PC-9 (cell line): ENCODE results near the gene GRAMD2A. TPM values are rescaled to one million over a fixed set of nuclear protein-coding genes. Genes with fewer than 3 reads are reported as not detected.

Experiments
- BruUV-seq: library from RNA; stranded (reverse); fragments of 400-500 nt; replicated peaks from 2 replicates; lab custom pipeline; 2021; lab: Mats Ljungman, UMichigan
- CTCF ChIA-PET: fragments of 300-600 bp; sonication (Branson Sonifier 250); formaldehyde crosslinking; loops from one replicate; lab custom pipeline; 2022; ENCODE audit warnings: antibody characterized with exemption; lab: Charles Lee
- POLR2A ChIA-PET: fragments of 300-600 bp; sonication (Branson Sonifier 250); formaldehyde crosslinking; loops from one replicate; lab custom pipeline; 2022; ENCODE audit warnings: antibody characterized with exemption; ENCODE audit not compliant: unreplicated experiment; lab: Charles Lee
- DNase-seq, 2 experiments: peaks; one replicate each; pipeline versions ENCODE4 v3.0.0 to v3.0.0-alpha.2; 2015 to 2022; ENCODE audit warnings: mixed read lengths in 1 of 2
- H2AFZ ChIP-seq: fragments of 200-600 bp; sonication (generic); 2 replicates; pipeline ENCODE4 v1.8.1; 2017; ENCODE audit warnings: antibody characterized with exemption
- H3F3A ChIP-seq: fragments of 200-600 bp; sonication (generic); 2 replicates; pipeline ENCODE4 v1.8.1; 2017; ENCODE audit warnings: antibody characterized with exemption, mild to moderate bottlenecking, low read depth; ENCODE audit not compliant: insufficient read depth
- H3K27ac ChIP-seq: fragments of 200-600 bp; sonication (generic); 2 replicates; pipeline ENCODE4 v1.6.1; 2016; ENCODE audit warnings: mixed run types
- H3K27me3 ChIP-seq: fragments of 200-600 bp; sonication (generic); 2 replicates; pipeline ENCODE4 v1.6.1; 2016; ENCODE audit warnings: low read depth, mixed run types; ENCODE audit not compliant: insufficient read depth
- H3K36me3 ChIP-seq: fragments of 200-600 bp; sonication (generic); 2 replicates; pipeline ENCODE4 v1.6.1; 2016; ENCODE audit warnings: low read depth, mixed run types
- H3K4me1 ChIP-seq: fragments of 200-600 bp; sonication (generic); replicated peaks from 2 replicates; pipeline ENCODE4 v1.6.1; 2016; ENCODE audit warnings: mixed run types; ENCODE audit not compliant: insufficient read depth
- H3K4me2 ChIP-seq: fragments of 200-600 bp; sonication (generic); 2 replicates; pipeline ENCODE4 v1.6.1; 2017; ENCODE audit warnings: mixed run types
- H3K4me3 ChIP-seq: fragments of 200-600 bp; sonication (generic); 2 replicates; pipeline ENCODE4 v1.6.1; 2016; ENCODE audit warnings: mixed run types
- H3K79me2 ChIP-seq: fragments of 200-600 bp; sonication (generic); 2 replicates; pipeline ENCODE4 v1.6.1; 2017; ENCODE audit warnings: low read depth, mixed run types
- H3K9me2 ChIP-seq: fragments of 200-600 bp; sonication (generic); 2 replicates; pipeline ENCODE4 v1.8.1; 2017; ENCODE audit warnings: mild to moderate bottlenecking; ENCODE audit not compliant: insufficient read depth
- H3K9me3 ChIP-seq: fragments of 200-600 bp; sonication (generic); 2 replicates; pipeline ENCODE4 v1.8.1; 2016; ENCODE audit warnings: low read depth; ENCODE audit not compliant: insufficient read depth
- H4K20me1 ChIP-seq: fragments of 200-600 bp; sonication (generic); 2 replicates; pipeline ENCODE4 v1.8.1; 2017; ENCODE audit not compliant: insufficient read depth
- EZH2 ChIP-seq: fragments of 200-600 bp; sonication (generic); IDR thresholded peaks from 2 replicates; pipeline ENCODE4 v1.8.0; 2017; ENCODE audit warnings: antibody characterized with exemption, low read depth
- intact Hi-C: fragments of 100-400 bp; cut with micrococcal nuclease; formaldehyde crosslinking; loops from one replicate; pipeline ENCODE4 v1.10.0; 2022; ENCODE audit not compliant: unreplicated experiment
- total RNA-seq: library from RNA; stranded (reverse); gene quantifications from 2 replicates; pipeline ENCODE4 v1.2.3, GENCODE V29; 2021
- TF ChIP-seq, protein P1 (sequence below): fragments of 200-600 bp; sonication (generic); conservative IDR thresholded peaks from 2 replicates; pipeline ENCODE4 v1.6.1; 2017; ENCODE audit warnings: mixed run types, antibody characterized with exemption, mild to moderate bottlenecking, moderate library complexity

GRAMD2A gene
- total RNA-seq, 1 experiment from 2014 or later, result 60.2 TPM

DNA sequence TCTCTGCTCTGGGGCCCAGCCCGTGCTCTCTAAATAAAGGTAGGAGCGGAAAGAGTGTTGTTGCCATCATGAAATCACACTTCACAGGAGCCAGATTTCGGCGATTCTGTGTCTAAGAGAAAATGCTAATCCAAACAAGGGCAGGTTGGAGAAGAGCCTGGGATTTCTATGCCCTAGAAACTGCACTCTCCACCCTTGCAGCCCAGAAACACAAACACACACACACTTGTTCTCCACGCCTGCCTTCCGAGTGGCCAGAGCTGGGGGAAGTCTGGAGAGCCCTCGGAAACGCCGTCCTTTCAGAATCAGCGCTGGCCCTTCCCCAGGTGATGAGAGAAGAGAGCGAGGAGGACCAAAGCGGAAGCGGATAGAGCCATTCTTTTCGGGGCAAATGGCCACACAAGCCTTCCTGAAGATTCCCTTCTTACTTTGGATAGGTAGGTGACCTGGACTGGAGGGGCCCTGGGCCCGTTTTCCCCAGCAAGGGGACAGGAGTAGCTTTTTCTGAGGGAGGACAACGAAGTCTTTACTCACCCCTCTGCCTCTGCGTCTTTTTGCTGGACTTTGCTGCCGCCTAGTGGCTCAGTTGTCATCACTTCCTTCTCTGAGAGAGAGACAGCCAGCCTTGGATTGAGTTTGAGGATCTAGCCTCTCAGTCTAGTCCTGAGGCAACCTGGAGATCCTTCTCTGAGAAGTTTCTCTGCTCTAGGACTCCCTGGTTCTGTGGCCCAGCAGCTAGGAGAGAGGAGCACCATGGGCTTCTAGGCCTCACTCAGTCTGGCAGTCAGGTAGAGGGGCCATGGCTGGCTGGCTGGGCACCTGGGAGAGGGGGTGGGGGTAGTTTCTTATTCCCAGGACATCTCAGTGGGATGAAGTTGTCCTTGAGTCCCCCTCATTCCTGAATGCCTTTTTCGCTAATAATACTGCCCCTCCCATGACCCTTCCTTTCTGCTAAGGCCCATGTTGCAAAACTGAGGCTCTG lies 41.7 kb downstream of the GRAMD2A start:
- Histone ChIP-seq H3K4me2 (peak overlapping the region; percentile 60), H4K20me1 (no peaks in the 10 kb centered on the region), H3K27me3 (no peaks in the 10 kb centered on the region), H3K4me3 (peak overlapping the region; percentile 4; the same call in 1 of the 2 replicates), H3K4me1 (peaks cover 28% of the 10 kb centered on the region), H3K79me2 (no peaks in the 10 kb centered on the region), H3K9me3 (no peaks in the 10 kb centered on the region), H3F3A (peaks cover 12% of the 10 kb centered on the region; the same call in 1 of the 2 replicates), H3K36me3 (no peaks in the 10 kb centered on the region), H3K27ac (no peak overlapping the region), H3K9me2 (no peaks in the 10 kb centered on the region), H2AFZ (peak overlapping the region; percentile 45; the same call in 1 of the 2 replicates)
- TF ChIP-seq EZH2, result no peak
- TF ChIP-seq, protein P1, sequence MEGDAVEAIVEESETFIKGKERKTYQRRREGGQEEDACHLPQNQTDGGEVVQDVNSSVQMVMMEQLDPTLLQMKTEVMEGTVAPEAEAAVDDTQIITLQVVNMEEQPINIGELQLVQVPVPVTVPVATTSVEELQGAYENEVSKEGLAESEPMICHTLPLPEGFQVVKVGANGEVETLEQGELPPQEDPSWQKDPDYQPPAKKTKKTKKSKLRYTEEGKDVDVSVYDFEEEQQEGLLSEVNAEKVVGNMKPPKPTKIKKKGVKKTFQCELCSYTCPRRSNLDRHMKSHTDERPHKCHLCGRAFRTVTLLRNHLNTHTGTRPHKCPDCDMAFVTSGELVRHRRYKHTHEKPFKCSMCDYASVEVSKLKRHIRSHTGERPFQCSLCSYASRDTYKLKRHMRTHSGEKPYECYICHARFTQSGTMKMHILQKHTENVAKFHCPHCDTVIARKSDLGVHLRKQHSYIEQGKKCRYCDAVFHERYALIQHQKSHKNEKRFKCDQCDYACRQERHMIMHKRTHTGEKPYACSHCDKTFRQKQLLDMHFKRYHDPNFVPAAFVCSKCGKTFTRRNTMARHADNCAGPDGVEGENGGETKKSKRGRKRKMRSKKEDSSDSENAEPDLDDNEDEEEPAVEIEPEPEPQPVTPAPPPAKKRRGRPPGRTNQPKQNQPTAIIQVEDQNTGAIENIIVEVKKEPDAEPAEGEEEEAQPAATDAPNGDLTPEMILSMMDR, result peak; percentile 93
- no TSS peak for BruUV-seq
- intact Hi-C loops, result loop anchor here (1.0 to 5.0 kb wide), 6 partner anchors 38 to 707 kb away; partner anchors contain the start of genes MYO9A and SENP8
- ChIA-PET POLR2A (interaction anchor here (0.7 kb wide), 1 partner anchor 412 kb away, joined by 4 read pairs; no protein-coding TSS in a partner anchor), CTCF (interaction anchor here (0.5 to 1.0 kb wide), 4 partner anchors 28 to 412 kb away, joined by 3 to 6 read pairs (median 4); no protein-coding TSS in a partner anchor)
- peak; percentile 68 to 81 for DNase-seq

DNA sequence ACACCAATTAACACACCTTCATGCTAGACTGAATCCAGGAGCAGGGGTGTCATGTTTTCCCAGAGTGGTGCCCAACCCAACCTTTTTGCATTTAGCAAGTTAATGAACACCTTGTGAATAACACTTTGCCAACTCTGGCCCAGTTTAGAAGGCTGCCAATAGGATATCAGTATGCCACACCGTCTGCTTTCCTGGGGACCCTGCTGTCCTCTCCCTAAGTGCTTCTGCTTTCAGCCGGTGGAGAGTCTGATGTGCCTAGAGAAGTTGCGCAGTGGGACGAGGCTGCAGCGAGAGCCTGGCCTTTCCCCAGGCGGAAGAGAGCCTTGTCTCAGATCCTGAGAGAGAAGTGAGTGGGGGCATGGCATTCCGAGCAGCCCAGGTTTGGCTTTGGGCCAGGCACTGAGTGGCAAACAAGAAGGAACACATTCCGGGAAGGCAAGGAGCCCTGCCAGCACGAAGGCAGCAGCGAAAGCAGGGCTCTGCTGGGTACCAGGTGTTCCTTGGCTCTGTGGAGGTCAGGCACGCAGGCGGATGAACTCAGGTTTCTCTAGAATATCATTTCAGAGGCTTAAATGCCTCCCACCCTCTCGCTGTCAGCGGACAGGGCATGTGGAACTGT lies 42.5 kb downstream of the GRAMD2A start:
- H3F3A ChIP-seq, result peaks cover 12% of the 10 kb centered on the region; the same call in 1 of the 2 replicates
- no peak overlapping the region for H3K27ac ChIP-seq
- peaks cover 28% of the 10 kb centered on the region for H3K4me1 ChIP-seq
- peak overlapping the region; percentile 60 for H3K4me2 ChIP-seq
- peak overlapping the region; percentile 45; the same call in 1 of the 2 replicates for H2AFZ ChIP-seq
- no peaks in the 10 kb centered on the region for H3K27me3 ChIP-seq
- no peak for TF ChIP-seq EZH2
- TF ChIP-seq, protein P1, result no peak
- no peaks in the 10 kb centered on the region for H3K36me3 ChIP-seq
- H3K9me3 ChIP-seq, result no peaks in the 10 kb centered on the region
- CTCF ChIA-PET, result no interaction called here
- no TSS peak for BruUV-seq
- POLR2A ChIA-PET, result no interaction called here
- H4K20me1 ChIP-seq, result no peaks in the 10 kb centered on the region
- H3K4me3 ChIP-seq, result no peak overlapping the region
- no peaks in the 10 kb centered on the region for H3K9me2 ChIP-seq
- H3K79me2 ChIP-seq, result no peaks in the 10 kb centered on the region
- intact Hi-C loops, result loop anchor here (1.0 to 5.0 kb wide), 4 partner anchors 37 to 706 kb away; partner anchors contain the start of genes MYO9A and SENP8
- DNase-seq, result peak; percentile 77 to 92

DNA sequence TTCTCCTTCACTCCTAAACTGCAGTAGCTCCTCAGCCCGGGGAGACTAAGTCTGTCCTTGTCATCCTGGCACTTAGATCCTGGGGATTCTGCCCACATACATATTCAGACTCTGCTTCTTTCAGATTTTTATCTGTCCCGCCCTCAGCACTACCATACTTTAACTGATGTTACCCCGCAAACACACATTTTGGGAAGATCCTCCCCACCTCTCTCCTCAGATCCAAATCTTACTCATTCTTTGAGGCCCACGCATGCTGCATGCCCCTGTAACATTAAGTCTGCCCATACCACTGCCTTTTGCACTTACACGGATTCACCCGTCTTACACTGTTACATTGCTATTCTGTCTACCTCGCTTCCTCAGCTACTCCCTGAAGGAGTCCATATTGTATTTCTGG lies 43.3 kb downstream of the GRAMD2A start:
- Histone ChIP-seq H3K4me3 (no peak overlapping the region), H2AFZ (no peak overlapping the region), H3K27ac (no peak overlapping the region), H3F3A (peaks cover 12% of the 10 kb centered on the region; the same call in 1 of the 2 replicates), H3K9me2 (no peaks in the 10 kb centered on the region), H3K4me2 (no peak overlapping the region), H4K20me1 (no peaks in the 10 kb centered on the region), H3K9me3 (no peaks in the 10 kb centered on the region), H3K4me1 (peaks cover 28% of the 10 kb centered on the region), H3K27me3 (no peaks in the 10 kb centered on the region), H3K79me2 (no peaks in the 10 kb centered on the region), H3K36me3 (no peaks in the 10 kb centered on the region)
- TF ChIP-seq, protein P1, result no peak
- TF ChIP-seq EZH2, result no peak
- ChIA-PET CTCF (no interaction called here), POLR2A (no interaction called here)
- BruUV-seq, result no TSS peak
- intact Hi-C loops, result loop anchor here (2.0 kb wide), 1 partner anchor 706 kb away; no protein-coding TSS in a partner anchor
- no peak for DNase-seq
